ENCODE measurements around the gene AUP1. TPM values are rescaled to one million over a fixed set of nuclear protein-coding genes. Genes with fewer than 3 reads are reported as not detected.

The AUP1 gene
- total and polyA plus RNA-seq, 9 of the 15 experiments (the other 6 are each of a cell fraction or from before 2014, with no cell fraction given), result 70.7 to 245 (median 165) TPM

- TF ChIP-seq, protein P1, sequence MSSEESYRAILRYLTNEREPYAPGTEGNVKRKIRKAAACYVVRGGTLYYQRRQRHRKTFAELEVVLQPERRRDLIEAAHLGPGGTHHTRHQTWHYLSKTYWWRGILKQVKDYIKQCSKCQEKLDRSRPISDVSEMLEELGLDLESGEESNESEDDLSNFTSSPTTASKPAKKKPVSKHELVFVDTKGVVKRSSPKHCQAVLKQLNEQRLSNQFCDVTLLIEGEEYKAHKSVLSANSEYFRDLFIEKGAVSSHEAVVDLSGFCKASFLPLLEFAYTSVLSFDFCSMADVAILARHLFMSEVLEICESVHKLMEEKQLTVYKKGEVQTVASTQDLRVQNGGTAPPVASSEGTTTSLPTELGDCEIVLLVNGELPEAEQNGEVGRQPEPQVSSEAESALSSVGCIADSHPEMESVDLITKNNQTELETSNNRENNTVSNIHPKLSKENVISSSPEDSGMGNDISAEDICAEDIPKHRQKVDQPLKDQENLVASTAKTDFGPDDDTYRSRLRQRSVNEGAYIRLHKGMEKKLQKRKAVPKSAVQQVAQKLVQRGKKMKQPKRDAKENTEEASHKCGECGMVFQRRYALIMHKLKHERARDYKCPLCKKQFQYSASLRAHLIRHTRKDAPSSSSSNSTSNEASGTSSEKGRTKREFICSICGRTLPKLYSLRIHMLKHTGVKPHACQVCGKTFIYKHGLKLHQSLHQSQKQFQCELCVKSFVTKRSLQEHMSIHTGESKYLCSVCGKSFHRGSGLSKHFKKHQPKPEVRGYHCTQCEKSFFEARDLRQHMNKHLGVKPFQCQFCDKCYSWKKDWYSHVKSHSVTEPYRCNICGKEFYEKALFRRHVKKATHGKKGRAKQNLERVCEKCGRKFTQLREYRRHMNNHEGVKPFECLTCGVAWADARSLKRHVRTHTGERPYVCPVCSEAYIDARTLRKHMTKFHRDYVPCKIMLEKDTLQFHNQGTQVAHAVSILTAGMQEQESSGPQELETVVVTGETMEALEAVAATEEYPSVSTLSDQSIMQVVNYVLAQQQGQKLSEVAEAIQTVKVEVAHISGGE (CRISPR knock-in tag; IDR thresholded peaks at IDR 0.05), result 0 out of 6 replicates have a peak, but pooled peaks of 1 of the 3 experiments have one; percentile 54
- no peak for TF ChIP-seq TAL1 (IDR thresholded peaks at IDR 0.05)
- TF ChIP-seq STAT5A (IDR thresholded peaks at IDR 0.05; ENCODE audit: borderline replicate concordance, low read length), result 0 out of 2 replicates have a peak, but pooled peaks have one; percentile 8
- TF ChIP-seq CREB3L1 (IDR thresholded peaks at IDR 0.05; ENCODE audit: borderline replicate concordance, low read depth), result no peak
- TF ChIP-seq POLR2A (conservative IDR thresholded peaks at IDR 0.05), result 0 out of 2 replicates have a peak, but pooled peaks have one; percentile 24
- TF ChIP-seq, protein P2, sequence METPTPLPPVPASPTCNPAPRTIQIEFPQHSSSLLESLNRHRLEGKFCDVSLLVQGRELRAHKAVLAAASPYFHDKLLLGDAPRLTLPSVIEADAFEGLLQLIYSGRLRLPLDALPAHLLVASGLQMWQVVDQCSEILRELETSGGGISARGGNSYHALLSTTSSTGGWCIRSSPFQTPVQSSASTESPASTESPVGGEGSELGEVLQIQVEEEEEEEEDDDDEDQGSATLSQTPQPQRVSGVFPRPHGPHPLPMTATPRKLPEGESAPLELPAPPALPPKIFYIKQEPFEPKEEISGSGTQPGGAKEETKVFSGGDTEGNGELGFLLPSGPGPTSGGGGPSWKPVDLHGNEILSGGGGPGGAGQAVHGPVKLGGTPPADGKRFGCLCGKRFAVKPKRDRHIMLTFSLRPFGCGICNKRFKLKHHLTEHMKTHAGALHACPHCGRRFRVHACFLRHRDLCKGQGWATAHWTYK (CRISPR knock-in tag; IDR thresholded peaks at IDR 0.05), result 0 out of 2 replicates have a peak, but pooled peaks have one; percentile 20
- TF ChIP-seq CREM (IDR thresholded peaks at IDR 0.05; ENCODE audit: low read depth), result no peak
- TF ChIP-seq MBD2 (IDR thresholded peaks at IDR 0.05; ENCODE audit: borderline replicate concordance, low read depth), result no peak
- TF ChIP-seq TAF9B (IDR thresholded peaks at IDR 0.05; ENCODE audit: partially characterized antibody), result peak; percentile 24
- peak; percentile 13 for TF ChIP-seq CCNT2 (IDR thresholded peaks at IDR 0.05; ENCODE audit: borderline replicate concordance, extremely low read depth, insufficient read length, low read depth, low read length)
- TF ChIP-seq CBFA2T3 (IDR thresholded peaks at IDR 0.05), result peak; percentile 8; the same call in 1 of the 2 replicates
- TF ChIP-seq, protein P3, sequence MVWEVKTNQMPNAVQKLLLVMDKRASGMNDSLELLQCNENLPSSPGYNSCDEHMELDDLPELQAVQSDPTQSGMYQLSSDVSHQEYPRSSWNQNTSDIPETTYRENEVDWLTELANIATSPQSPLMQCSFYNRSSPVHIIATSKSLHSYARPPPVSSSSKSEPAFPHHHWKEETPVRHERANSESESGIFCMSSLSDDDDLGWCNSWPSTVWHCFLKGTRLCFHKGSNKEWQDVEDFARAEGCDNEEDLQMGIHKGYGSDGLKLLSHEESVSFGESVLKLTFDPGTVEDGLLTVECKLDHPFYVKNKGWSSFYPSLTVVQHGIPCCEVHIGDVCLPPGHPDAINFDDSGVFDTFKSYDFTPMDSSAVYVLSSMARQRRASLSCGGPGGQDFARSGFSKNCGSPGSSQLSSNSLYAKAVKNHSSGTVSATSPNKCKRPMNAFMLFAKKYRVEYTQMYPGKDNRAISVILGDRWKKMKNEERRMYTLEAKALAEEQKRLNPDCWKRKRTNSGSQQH (CRISPR knock-in tag; IDR thresholded peaks at IDR 0.05), result no peak
- TF ChIP-seq ZNF668 (CRISPR knock-in tag; IDR thresholded peaks at IDR 0.05), result no peak
- 0 out of 2 replicates have a peak, but pooled peaks have one; percentile 20 for TF ChIP-seq RBFOX2 (IDR thresholded peaks at IDR 0.05; ENCODE audit: low read depth, low read length)
- no peak for TF ChIP-seq ZNF41 (CRISPR knock-in tag; conservative IDR thresholded peaks at IDR 0.05)
- TF ChIP-seq FOXM1 (IDR thresholded peaks at IDR 0.05; ENCODE audit: low read depth), result peak; percentile 45; the same call in 1 of the 2 replicates
- no peak for TF ChIP-seq FOXM1 (CRISPR knock-in tag; IDR thresholded peaks at IDR 0.05; ENCODE audit: low read depth)
- TF ChIP-seq ATF4 (CRISPR knock-in tag; IDR thresholded peaks at IDR 0.05), result 0 out of 2 replicates have a peak, but pooled peaks have one; percentile 22
Observed at GRCh38 chr2:74573747-74574562, 44.4 kb upstream of the AUP1 start (continued).

Measured in K562 (cell line).